Caki2 (cell line): ENCODE data around the gene SYT7. TPM values are rescaled to one million over a fixed set of nuclear protein-coding genes. Genes with fewer than 3 reads are reported as not detected.
A peak's percentile ranks its signal among the peaks of the same experiment; 100 is the strongest.

Source experiments
- DNase-seq: peaks from one replicate; pipeline ENCODE4 v3.0.0-alpha.2; 2015; ENCODE audit warnings: low read depth
- in situ Hi-C: cut with HindIII; loops from 2 replicates; pipeline ENCODE4 v1.10.0; 2016; ENCODE audit warnings: low sequenced_read_pairs, low pct_unique_long_range_greater_than_20kb, mixed read lengths
- total RNA-seq: library from RNA; depleted of rRNA; stranded (reverse); fragments of >200 nt; shearing (Covaris generic); gene quantifications from 2 replicates; pipeline ENCODE4 v1.2.3, GENCODE V29; 2014; ENCODE audit warnings: low replicate concordance

SYT7 gene
- total RNA-seq, 1 experiment from 2014 or later: 0.41 TPM

DNA sequence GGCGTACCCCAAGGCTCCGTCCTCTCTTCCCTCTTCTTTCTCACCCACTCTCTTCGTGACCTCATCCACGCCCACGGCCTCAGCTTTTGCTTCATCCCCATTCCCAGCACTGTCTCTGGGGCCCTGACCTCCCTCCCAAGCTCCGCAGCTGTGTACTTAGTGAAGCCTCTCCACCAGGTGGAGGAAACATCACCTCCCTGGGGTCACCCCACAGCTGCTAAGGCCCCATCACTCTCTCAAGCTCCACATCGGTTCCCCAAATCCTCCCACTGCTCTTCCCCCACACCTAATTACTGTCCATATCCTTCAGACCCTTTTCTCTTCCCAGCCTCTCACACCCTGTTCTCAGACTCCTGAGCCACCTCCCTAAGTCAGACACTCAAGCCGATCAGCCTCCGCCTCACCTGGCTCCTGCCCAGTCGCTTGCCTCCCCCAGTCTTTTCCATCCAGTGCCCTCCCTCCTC lies 7.9 kb upstream of the SYT7 start:
- in situ Hi-C loops: no loop called here
- no peak for DNase-seq

DNA sequence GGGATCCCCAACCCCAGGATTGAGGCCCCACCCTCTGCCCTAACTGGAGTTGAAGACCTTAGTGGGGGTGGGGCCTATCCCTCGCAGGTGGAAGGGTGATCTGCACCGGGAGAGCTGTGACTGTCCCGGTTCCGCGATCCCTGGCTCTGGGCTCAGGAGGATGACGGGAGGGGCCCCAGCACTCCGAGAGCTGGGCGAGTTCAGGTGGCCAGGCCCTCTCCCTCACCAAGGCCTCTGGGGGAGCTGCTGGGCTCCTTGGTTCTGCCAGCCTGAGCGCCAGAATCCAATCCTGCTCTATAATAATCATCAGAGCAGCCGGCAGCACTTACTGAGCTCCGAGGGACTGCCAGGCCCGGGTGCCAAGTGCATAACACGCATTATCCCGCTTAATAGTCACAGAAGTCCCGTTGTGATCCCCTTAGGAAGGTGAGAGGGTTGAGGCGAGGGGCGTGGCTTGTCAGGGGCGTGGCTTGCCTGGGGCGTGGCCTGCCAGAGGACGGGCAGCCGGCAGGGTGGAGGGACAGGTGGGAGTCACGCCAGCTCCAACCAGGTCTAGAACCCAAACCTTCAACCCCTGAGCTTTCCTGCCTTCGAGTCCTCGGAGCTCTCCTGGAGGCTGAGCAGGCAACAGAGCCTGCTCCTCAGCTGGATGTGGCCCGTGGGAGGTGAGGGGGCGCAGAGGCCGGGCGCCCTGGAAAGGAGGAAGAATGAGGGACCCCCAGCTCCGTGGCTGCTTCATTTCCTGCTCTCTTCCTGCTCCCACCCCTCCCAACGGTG lies 7.3 kb upstream of the SYT7 start:
- in situ Hi-C loops: no loop called here
- DNase-seq: no peak

DNA sequence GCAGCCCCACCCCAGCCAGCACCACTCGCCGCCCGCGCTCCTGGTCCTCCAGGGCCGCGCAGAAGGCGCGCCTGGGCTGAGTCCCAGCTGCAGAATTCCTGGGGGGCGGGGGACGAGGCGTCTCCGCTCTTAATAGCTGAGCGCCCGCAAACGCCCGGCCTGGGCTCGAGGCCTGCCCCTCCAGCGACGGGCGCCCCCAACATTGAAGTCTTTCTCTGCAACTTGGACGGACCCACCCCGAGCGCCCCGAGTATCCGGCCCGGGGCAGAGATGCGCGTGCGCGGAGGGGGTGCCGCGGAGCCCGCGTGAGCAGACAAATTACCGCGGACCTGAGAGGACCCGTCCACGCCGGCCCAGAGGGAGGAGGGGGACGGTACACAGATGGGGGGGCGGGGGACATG lies 6.7 kb upstream of the SYT7 start:
- DNase-seq: no peak
- in situ Hi-C loops: no loop called here

DNA sequence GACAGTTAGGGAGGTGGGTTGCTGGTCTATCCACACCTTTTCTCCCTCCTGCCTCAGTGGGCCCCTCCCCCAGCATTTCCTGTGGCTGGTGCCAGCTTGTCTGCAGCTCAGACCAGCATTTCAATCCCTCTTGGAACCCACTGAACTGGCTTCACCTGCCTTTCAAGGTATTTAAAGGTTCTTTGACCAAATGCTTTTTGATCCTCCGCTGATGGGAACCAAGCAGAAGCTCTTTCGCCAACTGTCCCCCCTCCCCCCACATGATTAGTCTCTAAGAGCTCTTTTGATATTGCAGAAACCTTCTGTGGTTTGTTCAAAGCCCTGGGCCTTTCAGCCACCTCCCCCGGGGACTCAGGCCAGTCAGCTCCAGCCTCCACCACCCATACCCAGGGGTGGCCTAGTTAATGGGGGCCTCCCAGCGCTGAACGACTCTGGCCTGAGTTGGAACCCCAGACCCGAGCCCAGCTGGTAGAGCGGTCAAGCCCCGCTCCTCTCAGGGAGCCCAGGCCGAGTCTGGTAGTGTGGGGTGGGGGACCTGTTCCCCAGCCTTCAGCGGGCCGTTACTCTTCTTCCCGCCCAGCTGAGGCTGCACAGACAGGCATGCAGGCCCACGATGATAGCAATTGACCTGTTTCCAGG lies 6.0 kb upstream of the SYT7 start:
- DNase-seq: no peak
- in situ Hi-C loops: no loop called here

DNA sequence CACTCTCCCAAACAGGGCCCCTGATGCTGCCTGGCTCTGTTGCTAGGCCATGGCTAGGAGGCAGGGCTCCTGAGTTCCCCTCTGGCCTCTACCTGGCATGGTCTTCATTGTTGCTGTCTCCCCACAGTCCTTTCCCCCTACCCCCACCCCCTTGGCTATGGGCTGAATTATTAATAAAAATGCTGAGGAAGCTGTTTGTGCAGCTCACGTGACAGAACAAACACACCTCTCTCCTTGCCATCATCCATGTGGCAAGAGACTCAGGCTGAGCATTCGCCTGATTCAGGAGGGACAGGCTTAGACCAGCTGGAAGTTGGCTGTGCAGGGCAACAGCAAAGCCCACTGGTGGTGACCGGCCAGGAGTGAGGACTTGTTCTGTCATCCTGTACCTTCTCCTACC lies 4.2 kb upstream of the SYT7 start:
- DNase-seq: no peak
- in situ Hi-C loops: no loop called here

DNA sequence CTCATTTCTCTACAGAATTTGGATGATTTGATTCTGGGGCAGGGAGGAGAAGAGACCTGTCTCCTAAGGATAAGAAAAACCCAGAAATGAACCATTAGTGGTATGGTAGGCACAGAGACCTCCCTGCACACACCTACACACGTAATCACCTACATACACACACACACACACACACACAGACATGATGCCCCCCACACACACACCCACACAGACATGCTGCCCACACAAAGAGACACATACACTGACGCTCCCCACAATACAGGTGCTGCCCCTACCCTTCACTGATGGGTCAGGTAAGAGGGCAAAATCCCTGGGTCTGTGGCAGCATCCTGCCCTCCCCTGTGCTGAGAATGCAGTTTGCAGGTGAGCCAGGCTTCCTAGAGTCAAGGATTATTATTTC lies 1.1 kb upstream of the SYT7 start:
- DNase-seq: no peak
- in situ Hi-C loops: no loop called here

DNA sequence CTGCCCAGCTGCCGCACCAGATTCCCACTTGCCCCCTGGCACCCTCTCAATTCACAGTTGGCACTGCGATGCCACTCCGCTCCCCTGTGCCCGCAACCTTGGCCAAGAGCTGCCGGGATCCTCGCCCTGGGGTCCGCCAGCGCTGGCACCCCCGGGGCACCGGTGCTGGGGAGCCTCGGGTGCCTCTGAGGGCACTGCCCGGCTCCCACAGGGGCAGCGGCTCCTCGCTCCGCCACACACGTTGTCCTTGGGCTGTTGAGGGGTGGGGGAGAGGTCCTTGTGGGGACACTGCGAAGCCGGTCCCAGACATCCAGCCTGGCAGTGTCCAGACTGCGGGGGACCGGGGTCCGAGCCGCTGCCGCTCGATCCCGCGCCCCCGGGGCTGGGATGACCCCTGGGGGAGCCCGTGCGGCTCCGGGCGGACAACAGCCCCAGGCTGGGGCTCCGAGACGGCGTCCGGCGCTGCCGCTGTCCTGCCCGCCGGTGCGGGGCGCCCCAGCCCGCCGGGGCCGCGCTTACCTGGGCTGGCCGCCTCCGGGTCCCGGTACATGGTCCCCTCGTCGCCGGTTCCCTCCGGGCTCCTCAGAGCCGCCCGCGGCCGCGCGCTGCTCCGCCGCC lies 496 bp downstream of the SYT7 start:
- DNase-seq: no peak
- in situ Hi-C loops: no loop called here

DNA sequence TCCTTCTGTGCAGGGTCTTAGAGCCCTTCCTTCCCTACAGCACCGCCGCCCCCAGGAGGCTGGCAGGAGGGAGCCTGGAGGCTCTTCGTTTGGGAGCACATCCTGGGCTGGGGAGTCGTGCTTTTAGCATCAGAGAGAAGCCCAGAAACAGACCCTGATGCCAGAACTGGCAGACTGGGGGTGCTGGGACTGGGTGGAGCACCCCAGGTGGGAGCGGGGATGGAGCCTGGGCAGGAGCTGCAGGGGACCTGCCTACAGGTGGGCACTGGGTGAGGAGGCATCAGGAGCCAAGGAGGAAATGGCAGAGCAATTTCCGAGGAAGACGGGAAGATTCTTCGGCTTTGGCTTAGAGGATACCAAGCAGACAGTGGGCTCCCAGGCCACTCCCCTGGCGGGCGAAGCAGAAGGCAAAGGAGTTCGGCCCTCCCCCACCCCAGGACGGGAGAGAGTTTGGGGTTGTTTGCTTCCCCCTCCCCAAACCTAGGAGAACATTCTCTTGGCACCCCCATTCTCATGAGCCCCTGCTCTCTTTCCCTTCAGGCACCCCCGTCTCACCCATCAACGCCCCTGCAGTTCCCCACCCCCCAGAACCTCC lies 1.1 kb downstream of the SYT7 start:
- in situ Hi-C loops: no loop called here
- no peak for DNase-seq

DNA sequence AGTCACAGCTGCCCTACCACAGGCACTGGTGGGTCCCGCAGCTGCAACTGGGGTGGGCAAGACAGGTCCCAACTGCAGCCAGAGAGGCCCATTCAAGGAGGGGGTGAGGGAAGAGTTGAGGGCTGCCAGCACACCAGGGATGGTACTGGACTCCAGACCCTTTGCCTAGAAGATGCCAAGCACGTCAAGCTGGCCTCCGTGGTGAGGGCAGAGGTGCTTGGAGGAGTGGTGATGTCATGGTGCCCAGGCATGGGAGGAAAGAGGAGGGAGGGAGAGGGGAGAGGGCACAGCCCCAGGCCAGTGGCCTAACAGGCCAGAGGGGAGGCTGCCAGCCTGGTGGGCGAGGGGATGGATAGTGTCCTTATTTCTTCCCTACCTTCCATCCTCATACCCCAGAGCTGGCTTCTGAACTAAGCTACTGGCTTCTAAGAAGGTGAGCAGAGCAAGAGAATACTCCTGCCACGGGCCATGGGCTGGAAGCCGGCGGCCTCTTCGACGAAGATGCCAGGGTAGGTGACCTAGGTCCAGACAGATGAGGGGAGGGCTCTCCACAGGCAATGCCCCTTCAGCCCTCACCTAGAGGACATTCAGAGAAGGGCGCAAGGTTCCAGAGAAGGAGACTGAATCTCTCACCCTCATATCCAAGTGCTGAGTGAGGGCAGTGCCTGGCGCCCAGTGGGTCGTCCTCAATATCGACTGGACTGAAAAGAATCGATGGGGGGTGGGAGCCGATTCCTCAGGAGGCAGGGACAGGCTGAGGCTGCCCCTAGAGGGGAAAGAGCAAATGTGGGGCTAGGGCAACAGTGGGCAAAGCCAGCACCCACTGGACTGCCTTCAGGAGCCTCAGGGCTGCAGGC lies 1.8 kb downstream of the SYT7 start:
- DNase-seq: no peak
- in situ Hi-C loops: no loop called here

DNA sequence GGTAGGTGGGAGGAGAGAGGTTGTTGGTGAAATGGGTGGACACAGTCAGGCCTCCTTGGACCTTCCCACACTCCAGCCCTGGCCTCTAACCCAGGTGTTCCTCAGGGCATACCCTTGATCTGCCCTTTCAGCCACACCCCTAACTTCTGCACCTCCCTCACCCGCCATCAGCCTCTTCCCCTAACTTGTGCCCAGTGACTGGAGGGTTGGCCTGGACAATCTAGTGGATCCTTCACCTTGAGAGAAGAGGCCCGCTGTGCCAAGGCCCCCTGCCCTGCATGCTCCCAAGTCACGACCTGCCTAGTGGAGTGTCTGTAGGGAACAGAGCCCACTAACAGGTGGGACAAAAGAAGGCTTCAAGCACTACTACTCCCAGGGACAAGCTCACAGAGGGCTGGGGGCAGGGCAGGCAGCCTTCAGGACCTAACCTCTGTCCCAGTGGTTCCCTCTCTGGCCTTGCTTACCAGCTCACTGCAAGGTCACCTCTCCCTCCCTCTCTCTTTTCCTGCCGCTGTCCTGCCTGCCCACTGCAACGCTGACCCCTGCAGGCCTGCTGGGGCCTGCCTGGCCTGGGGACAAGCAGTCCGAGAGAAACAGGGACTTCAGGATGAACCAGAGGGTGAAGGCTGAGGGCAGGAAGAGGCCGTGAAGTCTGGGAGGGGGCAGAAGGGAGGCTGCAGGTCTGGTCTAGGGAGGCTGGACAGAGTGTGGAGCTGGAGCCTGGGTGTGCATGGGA lies 3.3 kb downstream of the SYT7 start:
- DNase-seq: peak; percentile 28
- in situ Hi-C loops: no loop called here

DNA sequence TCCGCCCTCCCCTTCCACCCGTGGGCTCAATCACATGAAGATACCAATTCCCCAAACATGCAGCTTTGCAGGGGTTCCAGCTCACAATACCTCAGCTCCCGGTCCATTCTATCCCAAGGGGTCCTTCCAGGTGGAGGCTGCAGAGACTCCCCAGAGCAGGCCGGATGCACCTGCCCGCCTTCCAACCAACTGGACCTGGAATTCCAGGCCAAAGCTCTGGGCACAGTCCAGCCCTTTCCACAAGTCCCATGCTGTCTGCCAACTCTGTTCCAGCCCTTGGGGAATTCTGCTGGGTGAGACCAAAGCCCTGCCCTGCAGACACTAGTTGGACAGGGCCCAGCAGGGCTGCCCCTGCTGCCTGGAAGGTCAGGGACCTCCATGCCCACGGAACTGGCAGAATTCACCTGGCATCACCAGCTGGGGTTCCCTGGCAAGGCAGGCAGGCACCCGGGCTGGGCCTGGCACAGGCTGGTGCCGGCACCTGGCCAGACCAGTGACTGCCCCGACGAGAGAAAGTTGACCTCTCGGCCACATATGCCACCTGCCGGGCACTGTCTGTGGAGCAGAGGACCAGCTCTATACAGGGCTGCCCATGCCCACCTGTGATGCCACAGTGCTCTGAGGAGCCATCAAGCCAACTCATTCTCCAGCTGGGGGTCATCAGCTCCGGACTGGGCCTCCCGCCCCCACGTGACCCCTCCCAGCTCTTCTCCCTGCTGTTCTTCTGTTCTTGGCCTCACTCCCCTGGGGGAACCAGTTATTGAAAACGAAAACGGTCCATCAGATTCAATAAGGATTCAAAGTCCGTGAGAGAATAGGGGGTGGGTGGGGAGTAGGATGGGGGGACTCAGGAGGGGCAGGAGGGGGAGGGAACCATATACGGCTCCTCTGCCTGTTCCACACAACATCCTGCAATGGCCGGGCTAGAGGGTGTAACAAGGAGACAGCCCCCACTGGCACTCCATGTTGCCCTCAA lies 4.7 kb downstream of the SYT7 start:
- no peak for DNase-seq
- in situ Hi-C loops: no loop called here

DNA sequence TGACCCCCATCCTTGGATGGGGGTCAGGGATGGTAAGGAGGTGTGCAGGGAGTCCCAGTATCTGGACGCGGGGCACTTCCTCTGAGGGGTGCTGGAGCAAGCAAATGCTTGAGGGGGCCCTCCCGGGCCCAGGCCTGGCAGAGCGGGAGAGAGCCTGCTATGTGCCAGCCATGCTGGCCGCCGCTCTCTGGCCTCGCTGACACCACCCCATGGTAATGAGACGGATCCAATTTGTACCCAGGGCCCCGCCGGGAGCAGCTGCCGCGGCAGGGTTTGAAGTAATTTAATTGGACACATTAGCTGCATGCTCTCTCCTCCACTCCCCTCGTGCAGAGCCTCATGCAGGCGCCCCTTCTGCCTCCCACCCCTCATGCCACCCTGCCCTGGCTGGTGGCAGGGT lies 6.3 kb downstream of the SYT7 start:
- in situ Hi-C loops: no loop called here

DNA sequence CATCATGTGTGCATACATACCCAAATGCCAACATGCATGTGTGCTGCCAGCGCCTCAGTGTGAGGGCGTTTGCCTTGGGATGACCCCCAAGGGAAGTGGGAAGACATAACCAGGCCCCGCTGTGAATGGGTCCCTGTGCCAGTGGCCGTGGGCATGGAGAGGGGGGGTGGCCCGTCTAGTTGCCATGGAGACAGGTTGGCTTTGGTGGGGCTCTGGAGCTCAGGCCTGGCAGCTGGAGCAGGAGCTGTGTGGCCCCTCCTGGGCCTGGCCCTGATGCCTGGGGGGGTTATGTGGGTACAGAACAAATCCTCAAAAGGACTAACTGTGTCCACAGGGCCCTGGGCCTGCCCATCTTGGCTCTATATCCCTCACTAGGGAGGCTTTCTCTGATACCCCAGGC lies 8.0 kb downstream of the SYT7 start:
- no peak for DNase-seq
- in situ Hi-C loops: no loop called here

More for the DNA sequence above, 6.3 kb downstream of the SYT7 start:
- DNase-seq: no peak

DNA sequence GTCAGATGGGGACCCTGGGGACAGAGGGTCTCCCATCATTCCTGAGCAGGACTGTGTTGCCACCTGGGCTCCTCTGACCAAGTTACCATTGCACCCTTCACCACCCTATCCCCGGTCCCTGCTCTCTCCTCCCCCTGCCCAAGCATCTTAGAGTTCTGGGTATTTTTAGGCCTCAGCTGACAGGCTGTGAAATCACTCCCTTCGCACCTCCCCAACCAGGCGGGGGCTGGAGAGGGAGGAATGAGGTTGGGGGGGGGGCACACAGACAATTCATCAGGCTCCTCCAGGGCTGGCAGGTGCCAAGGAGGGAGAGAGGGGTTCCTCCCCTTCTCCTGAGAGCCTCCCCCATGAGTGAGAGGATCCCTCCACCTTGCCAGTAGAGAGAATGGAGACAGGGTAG lies 9.0 kb downstream of the SYT7 start:
- no peak for DNase-seq
- in situ Hi-C loops: no loop called here

DNA sequence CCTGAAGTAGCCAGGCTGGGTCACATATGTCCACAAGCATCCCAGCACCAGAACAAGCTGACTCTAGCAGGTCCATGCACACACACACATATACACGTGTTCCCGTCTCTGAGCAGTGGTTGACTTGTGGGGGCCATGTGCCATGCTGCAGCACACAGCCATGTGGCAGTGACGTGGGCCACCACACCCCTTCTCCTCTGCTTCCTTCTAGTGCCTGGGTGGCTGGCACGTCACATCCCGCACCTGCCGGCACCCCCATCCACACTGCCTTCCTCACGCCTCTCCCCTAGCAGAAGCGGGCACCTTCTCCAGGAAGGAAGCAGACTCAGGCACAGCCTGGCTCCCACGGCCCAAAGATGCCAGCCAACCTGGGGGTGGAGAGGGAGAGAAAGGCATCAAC lies 9.5 kb downstream of the SYT7 start:
- DNase-seq: no peak
- in situ Hi-C loops: no loop called here

DNA sequence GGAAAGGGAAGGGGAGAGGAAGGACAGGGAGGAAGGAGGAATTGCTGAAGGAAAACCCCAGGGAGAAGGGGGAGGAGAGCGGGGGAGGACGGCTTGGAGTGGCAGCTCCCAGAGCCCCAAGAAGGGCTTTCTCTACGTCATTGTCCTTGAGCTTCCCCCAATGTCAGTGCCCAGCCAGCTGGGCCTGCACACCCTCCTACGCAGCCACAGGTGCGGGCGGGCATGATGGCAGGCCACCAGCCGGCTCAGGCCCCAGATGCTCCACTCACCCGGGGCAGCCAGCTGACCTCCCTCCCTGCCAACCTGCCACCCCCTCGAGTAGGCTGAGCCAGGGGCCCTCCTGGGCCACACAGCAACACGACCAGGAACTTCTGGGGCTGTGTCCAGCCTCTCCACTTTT lies 11.2 kb downstream of the SYT7 start:
- in situ Hi-C loops: no loop called here
- DNase-seq: no peak

DNA sequence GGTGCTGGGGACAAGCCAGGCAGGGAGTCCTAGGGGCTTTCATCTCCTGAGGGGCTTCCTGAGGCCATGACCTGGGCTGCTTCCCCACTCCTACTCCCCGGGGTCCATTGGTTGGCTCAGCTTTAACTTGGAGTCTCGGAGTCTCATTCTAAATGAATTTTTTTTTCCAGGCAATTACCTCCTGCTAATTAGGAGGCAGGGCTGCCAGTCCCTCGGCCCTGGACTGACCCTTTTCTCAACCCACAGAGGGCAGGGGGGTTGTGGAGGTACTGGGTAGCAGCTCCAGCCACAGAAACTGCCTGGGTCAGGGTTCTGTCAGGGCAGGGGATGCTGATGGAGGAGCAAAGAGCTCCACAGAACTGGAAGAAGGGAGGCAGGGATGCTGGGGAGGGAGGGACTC lies 11.9 kb downstream of the SYT7 start:
- in situ Hi-C loops: no loop called here

More for the DNA sequence above, 11.9 kb downstream of the SYT7 start:
- no peak for DNase-seq
